SH-SY5Y (cell line): ENCODE results near the gene RGS12.

ENCODE experiments used
- GATA2 ChIP-seq: IDR thresholded peaks from 2 replicates; pipeline ENCODE4 v1.6.1; 2011; ENCODE audit warnings: mild to moderate bottlenecking, low read depth, low read length
- GATA3 ChIP-seq: IDR thresholded peaks from 2 replicates; pipeline ENCODE4 v1.6.1; 2011; ENCODE audit warnings: low read depth, mild to moderate bottlenecking, low read length, moderate library complexity

RGS12 gene

DNA sequence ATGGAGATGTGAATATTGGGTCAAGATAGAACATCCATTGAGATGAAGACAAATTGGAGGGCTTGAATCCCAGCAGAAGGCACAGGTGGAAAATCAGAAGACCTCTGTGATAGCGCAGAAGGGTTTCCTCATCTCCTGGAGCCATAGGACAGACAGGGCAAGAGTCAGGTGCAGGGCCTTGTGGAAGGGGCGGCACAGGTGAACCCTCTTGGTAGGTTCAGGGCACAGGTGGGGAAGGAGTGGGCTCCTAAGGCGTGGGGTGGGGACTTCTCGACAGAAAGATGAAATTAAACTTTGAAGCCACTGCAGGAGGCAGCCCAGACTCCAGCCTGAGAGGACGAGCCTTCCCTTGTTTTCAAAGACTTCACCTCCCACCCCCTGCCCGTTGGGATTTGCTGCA is 9.3 kb upstream of the RGS12 start:
- TF ChIP-seq GATA2, result no peak
- no peak for TF ChIP-seq GATA3

DNA sequence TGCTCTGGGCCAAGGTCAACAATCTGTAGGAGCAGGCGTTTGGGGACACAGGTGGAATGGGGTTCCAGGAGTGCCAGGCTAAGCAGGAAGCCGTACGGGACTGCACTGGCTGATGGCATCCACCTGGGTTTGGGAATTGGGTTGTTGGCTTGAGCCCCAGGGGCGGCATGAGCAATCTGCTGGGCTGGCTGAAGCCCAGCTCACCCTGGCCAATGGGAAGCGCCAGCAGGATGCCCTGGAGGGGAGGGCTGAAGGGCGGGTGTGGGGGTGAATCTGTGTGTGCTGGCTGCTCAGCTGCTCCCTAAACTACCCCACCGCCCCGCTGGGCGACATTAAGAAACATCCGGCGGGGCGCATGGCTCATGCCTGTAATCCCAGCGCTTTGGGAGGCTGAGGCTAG is 8.9 kb upstream of the RGS12 start:
- no peak for TF ChIP-seq GATA2
- no peak for TF ChIP-seq GATA3

DNA sequence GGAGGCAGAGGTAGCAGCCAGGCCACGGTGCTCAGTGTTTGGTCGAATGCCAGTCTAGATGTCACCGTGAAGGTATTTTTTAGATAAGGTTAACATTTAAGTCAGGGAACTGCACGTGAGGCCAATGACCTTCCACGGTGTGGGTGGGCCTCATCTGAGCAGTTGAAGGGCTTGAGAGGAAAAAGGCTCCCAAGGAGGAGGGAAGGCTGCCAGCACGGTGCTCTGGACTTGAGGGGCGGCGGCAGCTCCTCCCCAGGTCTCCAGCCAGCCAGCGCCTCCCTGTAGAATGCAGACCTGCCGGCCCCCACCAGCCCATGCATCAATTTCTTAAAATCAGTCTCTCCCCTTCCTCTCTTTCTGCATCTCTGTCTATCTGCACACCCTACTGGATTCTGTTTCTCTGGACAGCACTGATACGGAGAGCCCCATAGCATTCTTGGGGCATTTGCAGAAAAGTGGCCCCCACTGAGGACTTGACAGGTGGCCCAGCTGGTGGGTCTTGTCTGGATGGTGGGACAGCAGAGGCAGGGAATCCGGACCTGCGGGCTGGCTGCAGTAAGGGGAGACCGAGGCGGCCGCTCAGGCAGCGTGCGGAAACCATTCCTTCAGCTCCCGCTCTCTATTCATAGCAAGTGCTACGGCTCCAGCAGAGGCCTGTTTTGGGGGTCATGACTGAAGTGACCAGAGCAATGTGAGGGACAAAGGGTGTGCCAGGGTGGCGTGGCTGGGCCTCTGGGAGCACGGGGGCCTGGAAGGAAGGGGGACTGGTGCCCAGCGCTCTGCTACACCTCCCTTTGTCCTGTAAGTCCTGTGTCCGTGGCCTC is 7.9 kb upstream of the RGS12 start:
- TF ChIP-seq GATA2 (no peak), GATA3 (no peak)

DNA sequence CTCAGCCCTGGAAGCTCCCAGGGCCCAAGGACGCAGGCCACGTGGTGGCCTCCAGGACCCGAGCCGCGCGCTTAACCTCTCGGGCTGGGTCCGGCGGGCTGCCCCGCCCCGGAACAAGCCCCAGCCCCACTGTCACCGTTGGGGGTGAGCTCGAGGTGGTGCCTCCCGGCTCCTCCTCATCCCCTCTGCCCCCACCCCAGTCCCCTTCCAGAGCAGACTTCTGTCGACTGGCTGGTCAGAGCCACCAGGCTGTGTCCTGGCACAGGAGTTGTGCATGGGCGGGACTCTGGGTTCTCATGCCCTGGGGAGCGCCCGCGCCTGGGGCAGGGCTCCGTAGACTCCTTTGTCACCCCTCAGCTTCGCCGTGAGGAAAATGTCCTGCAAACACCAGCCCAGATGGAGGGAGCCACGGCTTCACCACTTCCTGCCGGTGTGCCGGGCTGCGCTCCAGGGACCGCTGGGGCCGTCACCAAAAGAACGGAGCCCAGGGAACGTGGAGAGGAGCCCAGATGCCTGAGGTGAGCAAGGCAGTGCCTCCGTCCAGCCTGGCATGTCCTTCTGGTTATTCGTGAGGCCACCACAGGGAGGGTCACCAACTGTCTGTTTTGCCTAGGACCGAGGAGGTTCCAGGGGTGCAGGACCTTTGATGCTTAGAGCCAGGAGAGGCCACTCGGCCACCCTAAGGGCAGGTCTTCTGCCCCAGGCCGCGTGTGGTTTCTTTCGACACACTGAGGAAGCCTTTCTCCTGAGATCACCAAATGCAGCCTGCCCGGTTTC is 7.1 kb upstream of the RGS12 start:
- TF ChIP-seq GATA2, result no peak
- no peak for TF ChIP-seq GATA3

DNA sequence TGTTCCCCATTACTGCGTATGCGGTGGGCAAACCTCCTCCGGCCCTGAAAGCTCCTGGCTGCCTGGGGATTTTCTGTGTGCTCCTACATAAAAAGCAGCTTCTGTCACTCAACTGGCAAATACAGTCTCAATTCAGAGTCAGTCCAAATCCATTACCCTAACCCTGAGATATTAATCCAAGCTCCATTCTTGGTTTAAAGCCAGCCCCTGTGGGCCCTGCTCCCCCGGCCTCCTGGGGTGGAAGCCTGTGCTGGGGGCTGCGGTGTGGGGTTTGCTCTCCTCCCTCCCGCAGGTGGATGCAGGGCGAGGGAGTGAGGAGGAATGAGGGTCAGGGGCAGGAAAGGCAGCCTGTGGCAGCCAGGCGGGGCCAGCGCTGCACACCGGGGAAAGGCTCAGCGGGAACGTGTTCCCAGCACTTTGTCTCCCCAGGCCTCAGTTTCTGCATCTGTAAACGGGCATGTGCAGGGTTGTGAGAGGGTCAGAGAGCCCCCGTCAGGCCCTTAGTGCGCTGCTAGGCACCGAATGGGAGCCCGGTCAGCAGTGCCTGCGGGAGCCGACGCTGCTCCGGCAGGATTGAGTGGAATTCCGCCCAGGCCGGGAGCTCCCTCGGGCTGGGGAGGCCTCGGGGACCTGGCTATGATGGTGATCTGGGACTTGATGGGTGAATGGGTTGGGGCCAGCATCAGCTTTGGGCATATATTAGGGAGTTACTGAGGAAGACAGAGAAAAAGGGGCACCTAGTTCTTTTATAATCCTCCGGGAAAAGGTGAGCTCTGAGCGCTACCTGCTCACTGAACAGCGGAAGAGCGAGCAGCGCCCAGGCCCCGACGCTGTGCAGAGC is 6.3 kb upstream of the RGS12 start:
- TF ChIP-seq GATA3 (no peak), GATA2 (no peak)

DNA sequence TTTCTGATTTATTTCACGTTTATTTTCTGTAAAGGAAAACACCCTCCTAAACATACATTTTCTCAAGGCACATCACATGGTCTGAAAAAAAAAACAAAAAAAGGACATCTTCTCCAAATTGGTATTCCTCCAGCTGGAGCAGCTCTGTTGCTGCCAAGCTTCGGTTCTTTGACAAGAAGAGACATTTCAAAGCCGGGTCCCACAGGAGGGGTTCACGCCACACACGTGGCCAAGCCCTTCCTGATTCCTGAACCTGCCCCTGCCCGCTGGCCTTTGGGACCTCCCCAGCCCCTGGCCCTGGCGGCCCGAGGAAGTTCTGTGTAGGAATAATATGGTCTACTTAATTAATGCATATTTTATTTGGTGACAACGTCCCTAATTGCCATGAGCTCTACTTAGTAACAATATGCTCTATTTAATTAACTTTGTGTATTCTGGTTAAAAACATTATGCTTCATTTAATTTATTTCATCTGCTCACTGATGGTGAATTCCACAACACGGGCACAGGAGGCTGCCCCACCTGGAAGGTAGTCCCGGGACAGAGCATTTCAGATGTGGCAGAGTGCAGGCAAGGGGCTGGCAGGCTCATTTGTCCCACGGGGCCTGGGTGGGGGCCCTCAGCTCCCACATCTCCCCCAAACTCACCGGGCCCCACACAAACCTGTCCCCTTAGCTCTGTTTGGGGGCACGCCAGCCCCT is 5.4 kb upstream of the RGS12 start:
- no peak for TF ChIP-seq GATA3
- TF ChIP-seq GATA2, result no peak

DNA sequence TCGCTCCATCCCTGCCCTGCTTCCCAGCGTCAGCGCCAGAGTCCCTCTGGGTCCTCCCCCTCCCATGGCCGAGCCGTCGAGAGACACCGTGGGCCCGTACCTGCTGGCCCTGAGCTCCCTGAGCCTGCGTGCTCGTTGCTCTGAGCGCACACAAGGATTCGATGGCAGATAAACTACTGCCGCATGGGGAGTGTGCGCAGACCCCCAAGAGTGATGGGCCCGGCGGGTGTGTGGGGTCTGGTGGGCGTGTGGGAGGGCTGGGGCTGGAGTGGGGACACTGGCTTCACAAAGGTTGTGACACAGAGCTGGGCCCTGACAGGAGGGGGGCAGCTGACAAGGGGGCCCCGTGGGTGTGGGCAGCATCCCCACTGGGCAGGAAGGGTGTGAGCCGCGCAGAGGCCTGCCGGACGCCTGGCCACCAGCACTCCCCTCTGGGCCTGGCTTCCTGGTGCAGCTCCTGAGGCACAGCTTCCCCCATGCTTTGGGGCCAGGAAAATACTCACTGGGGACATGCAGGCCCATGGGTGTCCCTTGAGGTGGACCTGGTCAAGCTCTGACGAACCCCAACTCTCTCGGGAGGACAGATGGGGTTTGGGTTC is 4.8 kb upstream of the RGS12 start:
- TF ChIP-seq GATA3 (no peak), GATA2 (no peak)

DNA sequence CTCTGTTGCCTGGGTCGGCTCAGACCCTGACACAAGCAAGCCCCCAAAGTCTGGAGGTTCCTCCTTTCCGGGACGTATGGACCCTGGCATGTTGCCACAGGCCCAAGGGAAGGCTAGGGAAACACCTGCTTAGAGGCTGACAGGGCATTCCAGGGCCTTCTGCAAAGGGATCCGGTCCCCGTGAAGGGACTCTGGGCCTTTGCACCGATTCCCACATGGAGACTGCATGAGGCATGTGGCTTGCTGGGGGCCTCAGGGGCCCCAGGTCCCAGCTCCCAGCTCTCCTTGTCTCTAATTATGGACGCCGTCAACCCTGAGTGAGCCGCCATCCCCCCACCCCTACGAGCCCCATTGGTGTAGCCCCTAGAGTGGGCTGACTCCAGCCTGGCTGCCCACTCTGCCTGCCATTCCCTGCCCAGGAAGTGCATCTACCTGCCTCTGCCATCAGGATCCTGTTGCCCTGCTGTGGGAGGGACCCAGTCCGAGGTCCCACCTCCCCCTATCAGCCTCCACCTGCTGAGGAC is 4.2 kb upstream of the RGS12 start:
- TF ChIP-seq GATA3 (no peak), GATA2 (no peak)

DNA sequence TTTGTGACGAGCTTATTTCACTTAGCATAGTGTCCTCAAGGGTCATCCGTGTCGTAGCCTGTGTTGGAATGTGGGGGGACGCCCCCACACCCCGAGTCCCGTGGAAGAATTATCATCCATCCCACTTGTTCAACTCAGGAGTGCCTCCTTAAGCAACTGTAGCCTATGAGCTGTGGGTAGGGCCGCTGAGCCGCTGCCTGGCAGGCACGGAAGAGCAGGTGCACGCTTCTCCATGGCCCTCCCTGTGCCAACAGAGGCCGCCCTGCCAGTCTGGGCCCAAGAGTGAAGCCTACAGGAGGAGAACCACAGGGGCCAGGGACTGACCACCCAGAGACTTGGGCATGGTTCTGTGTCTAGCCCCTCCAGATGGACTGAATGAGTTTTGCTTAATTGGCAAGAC is 2.3 kb upstream of the RGS12 start:
- TF ChIP-seq GATA2 (no peak), GATA3 (no peak)

DNA sequence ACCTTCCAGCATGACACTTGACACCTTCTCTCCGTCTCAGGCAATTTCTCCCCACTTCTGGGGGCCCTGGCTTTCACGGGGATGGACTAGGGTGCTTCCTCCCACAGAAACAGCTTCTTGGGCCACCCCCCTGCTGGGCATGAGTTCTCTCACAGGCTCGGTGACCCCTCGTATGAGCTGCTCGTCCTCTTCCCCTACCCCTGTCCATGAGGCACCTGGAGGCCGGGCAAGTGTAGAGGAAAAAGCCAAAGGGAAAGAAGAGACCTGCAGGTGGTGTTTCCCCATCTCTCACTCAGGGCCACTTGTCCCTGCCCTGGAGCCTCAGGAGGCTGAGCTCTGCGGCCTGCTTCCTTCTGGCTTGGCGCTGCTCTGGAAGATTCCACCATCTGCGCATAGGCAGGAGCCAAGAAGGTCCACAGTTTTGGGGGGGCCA is 1.9 kb upstream of the RGS12 start:
- TF ChIP-seq GATA2 (no peak), GATA3 (no peak)

DNA sequence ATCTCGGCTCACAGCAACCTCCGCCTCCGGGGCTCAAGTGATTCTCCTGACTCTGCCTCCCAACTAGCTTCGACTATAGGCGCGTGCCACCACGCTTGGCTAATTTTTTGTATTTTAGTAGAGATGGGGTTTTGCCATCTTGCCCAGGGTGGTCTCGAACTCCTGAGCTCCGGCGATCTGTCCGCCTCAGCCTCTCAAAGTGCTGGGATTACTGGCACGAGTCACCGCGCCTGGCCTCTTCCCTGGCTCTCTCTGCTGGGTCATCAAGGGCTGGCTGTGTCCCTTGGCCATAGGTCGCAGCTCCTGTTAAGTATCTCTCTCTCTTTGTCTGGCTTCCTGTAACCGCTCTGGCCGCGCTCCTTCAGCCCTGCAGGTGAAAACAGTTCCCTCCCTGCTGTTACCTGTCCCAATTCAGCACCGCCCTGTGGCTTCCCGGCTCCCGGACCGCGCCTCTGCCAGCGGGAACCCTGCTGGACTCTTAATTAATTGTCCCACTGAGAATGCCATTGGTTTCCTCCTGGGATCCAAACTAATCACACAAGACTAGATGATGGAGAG is 1.3 kb upstream of the RGS12 start:
- TF ChIP-seq GATA2 (no peak), GATA3 (no peak)

DNA sequence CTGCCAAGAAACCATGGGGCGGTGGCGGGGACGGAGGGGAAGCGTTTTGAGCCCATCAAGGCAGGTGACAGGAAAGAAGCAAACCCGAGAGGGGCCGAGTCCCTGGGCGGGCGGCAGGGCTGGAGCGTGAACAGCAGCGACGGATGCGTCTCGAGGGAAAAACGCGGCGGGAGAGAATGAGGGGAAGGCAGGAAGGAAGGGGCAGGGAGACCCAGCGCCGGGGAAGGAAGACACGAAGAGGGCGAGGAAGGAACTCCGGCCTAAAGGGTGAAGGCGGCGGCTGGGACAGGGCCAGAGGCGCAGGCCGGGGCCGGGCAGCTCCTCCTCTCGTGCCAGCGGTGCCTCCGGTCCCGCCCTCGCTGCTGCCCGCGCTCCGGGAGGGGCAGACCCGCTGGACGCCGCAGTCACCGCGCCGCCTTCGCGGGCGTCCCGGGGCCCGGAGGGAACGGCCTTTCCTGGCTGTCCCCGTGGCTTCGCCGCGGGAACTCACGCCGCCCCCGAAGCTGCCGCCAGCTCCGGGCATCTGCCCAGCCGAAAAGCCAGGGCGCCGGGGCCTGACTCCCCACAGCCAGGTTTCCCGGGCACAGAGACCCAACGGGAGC is 751 bp upstream of the RGS12 start:
- TF ChIP-seq GATA3 (no peak), GATA2 (no peak)
